Measurements from ENCODE around the gene FKBP2. TPM values are rescaled to one million over a fixed set of nuclear protein-coding genes. Genes with fewer than 3 reads are reported as not detected.

Gene FKBP2
- total RNA-seq, 3 donors from 2014 or later (not counting 1 experiment from before 2014, with no cell fraction given) = 26.4 to 39.3 (median 30.3) TPM

- WGBS (ENCODE audit: insufficient coverage) = 97% methylated on average over 8 of the region's 8 CpGs
- ATAC-seq = no peak
- Mint-ChIP-seq H3K4me3 (no peak overlapping the region), H3K9me3 (no peaks in the 10 kb centered on the region), H3K4me1 (peaks cover 15 to 23% of the 10 kb centered on the region in 2 donors), H3K27me3 (ENCODE audit: low read depth in 2 of 2) (no peaks in the 10 kb centered on the region), H3K27ac (no peak overlapping the region), H3K36me3 (no peaks in the 10 kb centered on the region)
- Histone ChIP-seq H3K9me3 (ENCODE audit: control insufficient read depth, insufficient read depth, low read length) (no peaks in the 10 kb centered on the region), H3K27ac (ENCODE audit: low read length) (no peak overlapping the region), H3K36me3 (ENCODE audit: control insufficient read depth, insufficient read depth, low read length) (no peaks in the 10 kb centered on the region), H3K4me3 (ENCODE audit: low read length) (no peak overlapping the region), H3K4me1 (ENCODE audit: control insufficient read depth, insufficient read depth, low read length) (peaks cover 16% of the 10 kb centered on the region), H3K27me3 (ENCODE audit: control insufficient read depth, insufficient read depth, low read length) (no peaks in the 10 kb centered on the region)
- no peak for DNase-seq
- intact Hi-C loops (cut with micrococcal nuclease) = no loop called here
- no peak for TF ChIP-seq CTCF (IDR thresholded peaks at IDR 0.05)
These were observed 23.0 kb downstream of the FKBP2 start for GRCh38 chr11:64263947-64264317.

- H3K9me3 ChIP-seq (ENCODE audit: control insufficient read depth, insufficient read depth, low read length) = no peaks in the 10 kb centered on the region
- no peak for TF ChIP-seq CTCF (IDR thresholded peaks at IDR 0.05)
- H3K4me1 ChIP-seq (ENCODE audit: control insufficient read depth, insufficient read depth, low read length) = peaks cover 19% of the 10 kb centered on the region
- no peak overlapping the region for H3K27ac ChIP-seq (ENCODE audit: low read length)
- H3K9me3 Mint-ChIP-seq = no peaks in the 10 kb centered on the region
- WGBS (ENCODE audit: insufficient coverage) = 95% methylated on average over 10 of the region's 10 CpGs
- no peak overlapping the region for H3K4me3 Mint-ChIP-seq
- no peaks in the 10 kb centered on the region for H3K27me3 Mint-ChIP-seq (ENCODE audit: low read depth in 2 of 2)
- peaks cover 19 to 25% of the 10 kb centered on the region in 2 donors for H3K4me1 Mint-ChIP-seq
- intact Hi-C loops (cut with micrococcal nuclease) = no loop called here
- ATAC-seq (no peak), DNase-seq (no peak)
- no peaks in the 10 kb centered on the region for H3K36me3 ChIP-seq (ENCODE audit: control insufficient read depth, insufficient read depth, low read length)
- no peaks in the 10 kb centered on the region for H3K27me3 ChIP-seq (ENCODE audit: control insufficient read depth, insufficient read depth, low read length)
- H3K27ac Mint-ChIP-seq = no peak overlapping the region
- no peak overlapping the region for H3K4me3 ChIP-seq (ENCODE audit: low read length)
- no peaks in the 10 kb centered on the region for H3K36me3 Mint-ChIP-seq
These were observed 23.5 kb downstream of the FKBP2 start for GRCh38 chr11:64264371-64264852.

GRCh38 chr11:64265176-64266160 lies 24.6 kb downstream of the FKBP2 start:
- H3K4me1 Mint-ChIP-seq = peaks cover 28% of the 10 kb centered on the region in 2 donors
- ATAC-seq = no peak
- H3K9me3 ChIP-seq (ENCODE audit: control insufficient read depth, insufficient read depth, low read length) = no peaks in the 10 kb centered on the region
- no peaks in the 10 kb centered on the region for H3K36me3 Mint-ChIP-seq
- H3K4me1 ChIP-seq (ENCODE audit: control insufficient read depth, insufficient read depth, low read length) = peaks cover 23% of the 10 kb centered on the region
- H3K4me3 Mint-ChIP-seq = no peak overlapping the region
- no peaks in the 10 kb centered on the region for H3K9me3 Mint-ChIP-seq
- no peaks in the 10 kb centered on the region for H3K27me3 ChIP-seq (ENCODE audit: control insufficient read depth, insufficient read depth, low read length)
- H3K36me3 ChIP-seq (ENCODE audit: control insufficient read depth, insufficient read depth, low read length) = no peaks in the 10 kb centered on the region
- no peak overlapping the region for H3K4me3 ChIP-seq (ENCODE audit: low read length)
- WGBS (ENCODE audit: insufficient coverage) = 91% methylated on average over 35 of the region's 35 CpGs
- no peak overlapping the region for H3K27ac ChIP-seq (ENCODE audit: low read length)
- H3K27ac Mint-ChIP-seq = no peak overlapping the region
- H3K27me3 Mint-ChIP-seq (ENCODE audit: low read depth in 2 of 2) = no peaks in the 10 kb centered on the region
- no peak for TF ChIP-seq CTCF (IDR thresholded peaks at IDR 0.05)
- intact Hi-C loops (cut with micrococcal nuclease) = no loop called here
- no peak for DNase-seq
